ENCODE results near the gene TMEM92.

Gene TMEM92

GRCh38 chr17:50258647-50259476 is 15.4 kb upstream of the TMEM92 start:
- Mint-ChIP-seq H3K27ac (no peak overlapping the region), H3K4me1 (no peaks in the 10 kb centered on the region), H3K4me3 (no peak overlapping the region), H3K36me3 (no peaks in the 10 kb centered on the region), H3K9me3 (no peaks in the 10 kb centered on the region)
- DNase-seq (ENCODE audit: low spot score in 2 of 2) (no peak), ATAC-seq (no peak)

DNA sequence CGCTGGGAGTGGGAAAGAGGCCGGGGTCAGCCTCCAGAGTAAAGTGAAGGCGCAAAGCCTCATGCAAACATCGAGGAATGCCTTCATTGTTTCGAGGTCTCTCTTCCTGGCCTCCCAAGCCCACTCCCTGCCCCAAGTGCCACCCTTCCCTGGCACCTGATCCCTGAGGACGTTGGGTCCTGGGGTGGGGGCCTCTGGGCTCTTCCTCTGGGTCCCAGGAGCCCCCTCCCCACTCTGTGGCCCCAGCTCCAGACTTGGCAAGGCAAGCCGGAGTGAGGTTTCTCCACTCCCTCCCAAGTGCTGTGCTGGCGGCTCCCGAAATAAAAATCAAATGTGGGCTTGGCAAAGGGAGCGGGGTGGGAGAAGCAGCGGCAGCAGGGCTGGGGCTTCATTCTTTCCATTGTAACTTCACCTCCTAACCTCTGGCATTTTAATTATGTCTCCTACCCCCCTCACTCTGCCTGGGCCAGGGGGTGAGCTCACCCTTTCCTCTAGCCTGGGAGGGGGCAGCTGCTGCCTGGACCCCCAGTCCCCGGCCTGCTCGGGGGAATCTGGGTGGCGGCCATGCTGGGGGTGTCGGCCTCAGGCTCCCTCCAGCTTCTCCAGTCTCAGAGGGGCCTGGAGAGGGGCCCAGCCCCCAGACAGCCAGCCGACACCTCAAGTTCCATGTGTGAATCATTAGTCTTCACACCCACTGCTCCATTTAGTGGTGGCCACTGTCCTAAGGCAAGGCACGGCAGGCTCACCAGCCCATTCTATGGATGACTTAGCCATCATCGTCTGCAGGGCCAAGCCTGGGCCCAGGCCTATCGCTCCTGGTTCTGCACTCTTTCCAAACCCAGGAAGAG is 14.6 kb upstream of the TMEM92 start:
- Mint-ChIP-seq H3K4me3 (no peak overlapping the region), H3K9me3 (no peaks in the 10 kb centered on the region), H3K27ac (no peak overlapping the region), H3K4me1 (no peaks in the 10 kb centered on the region), H3K36me3 (no peaks in the 10 kb centered on the region)
- DNase-seq (ENCODE audit: low spot score in 2 of 2) (no peak), ATAC-seq (no peak)

GRCh38 chr17:50260501-50260911 is 13.8 kb upstream of the TMEM92 start:
- Mint-ChIP-seq H3K9me3 (no peaks in the 10 kb centered on the region), H3K36me3 (no peaks in the 10 kb centered on the region), H3K4me1 (no peaks in the 10 kb centered on the region), H3K27ac (no peak overlapping the region), H3K4me3 (no peak overlapping the region)
- no peak for ATAC-seq
- no peak for DNase-seq (ENCODE audit: low spot score in 2 of 2)

DNA sequence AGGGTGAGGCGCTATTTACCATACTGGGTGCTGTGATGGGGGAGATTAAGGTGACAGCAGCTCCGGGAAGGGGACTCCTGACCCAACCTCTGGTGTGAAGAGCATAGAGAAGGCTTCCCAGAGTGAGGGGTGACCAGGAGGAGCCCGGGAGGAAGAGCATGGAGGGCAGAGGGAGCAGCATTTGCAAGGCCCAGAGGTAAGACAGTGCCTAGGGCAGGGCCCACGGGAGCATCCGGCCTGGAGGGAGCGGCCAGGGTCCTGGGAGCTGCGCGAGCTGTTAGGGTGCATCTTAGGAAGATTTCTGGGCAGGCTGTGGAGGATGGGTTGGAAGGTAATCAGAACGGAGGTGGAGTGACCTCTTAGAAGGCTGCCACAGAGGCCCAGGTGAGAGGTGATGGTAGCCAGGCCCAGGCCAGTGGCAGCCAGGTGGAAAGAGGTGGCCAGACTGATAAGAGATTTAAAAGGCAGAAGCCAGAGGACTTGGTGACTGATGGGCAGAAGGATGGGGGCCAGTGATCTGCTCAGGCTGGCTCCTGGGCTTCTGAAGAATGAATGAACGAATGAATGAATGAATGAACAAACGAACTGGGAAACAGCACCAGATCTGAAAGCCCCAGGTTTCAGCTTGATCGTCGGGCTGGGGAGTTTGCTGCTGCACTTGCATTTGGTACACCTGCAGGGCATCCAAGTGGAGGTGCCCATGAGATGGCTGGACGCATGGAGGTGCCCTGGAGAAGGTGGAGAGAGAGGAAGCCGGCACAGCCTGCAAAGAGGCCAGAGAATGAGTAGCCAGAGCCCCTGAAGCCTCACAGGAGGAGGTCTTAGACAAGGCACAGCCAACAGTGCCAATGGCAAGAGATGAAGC is 13.0 kb upstream of the TMEM92 start:
- no peaks in the 10 kb centered on the region for H3K9me3 Mint-ChIP-seq
- no peaks in the 10 kb centered on the region for H3K4me1 Mint-ChIP-seq
- no peaks in the 10 kb centered on the region for H3K36me3 Mint-ChIP-seq
- no peak overlapping the region for H3K27ac Mint-ChIP-seq
- no peak for DNase-seq (ENCODE audit: low spot score in 2 of 2)
- no peak overlapping the region for H3K4me3 Mint-ChIP-seq
- no peak for ATAC-seq

DNA sequence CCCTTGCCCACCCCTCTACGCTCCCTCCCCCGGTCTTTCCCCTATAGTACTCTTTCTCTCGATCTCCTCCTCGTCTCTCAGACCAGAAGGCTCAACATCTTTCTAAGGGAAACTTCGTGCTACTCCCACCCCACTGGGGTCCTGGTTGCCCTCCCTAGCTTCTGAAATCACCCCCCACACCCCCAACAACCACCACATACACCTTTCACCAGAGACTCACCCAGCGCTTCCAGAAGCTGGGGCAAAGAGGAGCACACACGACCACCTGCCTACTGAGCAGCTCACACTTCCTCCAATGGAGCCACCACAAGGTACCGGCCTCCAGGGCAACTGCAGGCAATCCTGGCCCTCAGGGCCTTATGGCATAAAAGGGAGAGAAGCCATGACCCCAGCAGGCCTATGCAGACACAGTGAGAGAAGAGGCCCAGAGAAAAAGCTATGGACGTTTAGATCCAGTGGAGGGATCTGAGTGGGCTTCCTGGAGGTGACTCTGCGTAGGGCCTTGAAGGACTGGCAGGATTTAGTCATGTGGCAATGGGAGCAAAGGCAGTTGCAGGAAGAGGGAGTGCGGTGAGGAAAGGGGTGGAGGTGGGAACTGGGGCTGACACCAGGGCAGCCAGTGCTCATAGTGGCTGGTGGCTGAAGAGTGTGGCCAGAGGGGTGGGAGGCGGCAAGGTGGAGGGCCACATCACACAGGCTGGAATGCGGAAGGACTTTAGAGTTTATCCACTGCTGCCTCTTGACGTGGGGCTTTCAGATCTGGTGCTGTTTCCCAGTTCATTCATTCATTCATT is 12.1 kb upstream of the TMEM92 start:
- H3K4me1 Mint-ChIP-seq = no peaks in the 10 kb centered on the region
- no peak overlapping the region for H3K27ac Mint-ChIP-seq
- ATAC-seq (no peak), DNase-seq (ENCODE audit: low spot score in 2 of 2) (no peak)
- H3K36me3 Mint-ChIP-seq = no peaks in the 10 kb centered on the region
- no peak overlapping the region for H3K4me3 Mint-ChIP-seq
- no peaks in the 10 kb centered on the region for H3K9me3 Mint-ChIP-seq

DNA sequence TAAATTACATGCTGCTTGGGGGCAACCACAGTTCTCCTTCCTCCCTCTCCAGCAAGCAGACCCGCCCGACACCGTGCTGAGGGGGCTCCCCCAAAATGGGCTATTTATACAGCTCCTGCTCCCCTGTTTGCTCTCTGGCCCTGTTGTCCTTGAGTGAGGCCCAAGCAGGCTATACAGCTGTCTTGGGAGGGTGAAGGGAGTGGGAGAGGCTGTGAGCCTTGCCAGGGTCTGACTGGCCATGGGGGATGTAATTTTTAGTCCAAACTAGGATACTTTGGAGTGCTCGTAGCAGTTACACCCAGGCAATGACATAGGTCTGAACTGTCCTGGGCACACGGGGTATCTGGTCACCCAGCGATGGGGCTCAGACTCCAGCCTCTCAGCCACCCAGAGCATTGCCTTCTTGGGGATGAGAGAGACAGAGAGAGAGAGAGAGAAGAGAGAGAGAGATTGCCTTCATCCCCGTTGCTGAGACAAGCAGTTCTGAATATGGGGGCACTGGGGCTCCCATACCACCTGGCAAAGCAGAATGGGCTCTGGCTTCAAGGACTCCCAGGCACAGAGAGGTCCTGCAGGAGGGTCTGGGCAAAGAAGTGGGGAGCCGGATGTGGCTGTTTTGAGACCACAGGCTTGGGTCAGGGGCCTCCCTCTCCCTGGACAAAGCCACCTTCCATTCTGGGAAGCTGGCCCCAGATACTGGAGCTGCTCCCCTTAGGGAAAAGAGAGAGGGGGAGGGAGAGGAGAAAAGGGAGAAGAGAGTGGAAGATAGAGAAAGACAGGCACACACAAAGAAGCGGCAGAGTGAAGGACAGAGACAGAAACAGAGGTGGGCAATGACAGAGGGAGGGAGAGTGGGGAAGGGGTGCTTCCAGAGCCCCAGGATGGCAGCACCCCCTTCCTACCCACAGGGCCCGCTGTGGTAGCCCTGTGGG is 10.7 kb upstream of the TMEM92 start:
- Mint-ChIP-seq H3K36me3 (no peaks in the 10 kb centered on the region), H3K9me3 (no peaks in the 10 kb centered on the region), H3K4me3 (no peak overlapping the region), H3K4me1 (no peaks in the 10 kb centered on the region), H3K27ac (no peak overlapping the region)
- DNase-seq (ENCODE audit: low spot score in 2 of 2) (no peak), ATAC-seq (no peak)

- ATAC-seq (no peak), DNase-seq (ENCODE audit: low spot score in 2 of 2) (no peak)
- H3K27ac Mint-ChIP-seq = no peak overlapping the region
- H3K4me3 Mint-ChIP-seq = no peak overlapping the region
- H3K36me3 Mint-ChIP-seq = no peaks in the 10 kb centered on the region
- no peaks in the 10 kb centered on the region for H3K4me1 Mint-ChIP-seq
- H3K9me3 Mint-ChIP-seq = no peaks in the 10 kb centered on the region
Measured at GRCh38 chr17:50264263-50265113, 9.8 kb upstream of the TMEM92 start.

- no peak for ATAC-seq
- Mint-ChIP-seq H3K27ac (no peak overlapping the region), H3K4me3 (no peak overlapping the region), H3K36me3 (no peaks in the 10 kb centered on the region), H3K4me1 (no peaks in the 10 kb centered on the region), H3K9me3 (no peaks in the 10 kb centered on the region)
- no peak for DNase-seq (ENCODE audit: low spot score in 2 of 2)
Measured at GRCh38 chr17:50265212-50265611, 9.1 kb upstream of the TMEM92 start.

- H3K27ac Mint-ChIP-seq = no peak overlapping the region
- H3K4me3 Mint-ChIP-seq = no peak overlapping the region
- ATAC-seq = no peak
- H3K4me1 Mint-ChIP-seq = no peaks in the 10 kb centered on the region
- no peaks in the 10 kb centered on the region for H3K36me3 Mint-ChIP-seq
- H3K9me3 Mint-ChIP-seq = no peaks in the 10 kb centered on the region
- DNase-seq (ENCODE audit: low spot score in 2 of 2) = no peak
Measured at GRCh38 chr17:50265690-50266315, 8.5 kb upstream of the TMEM92 start.

DNA sequence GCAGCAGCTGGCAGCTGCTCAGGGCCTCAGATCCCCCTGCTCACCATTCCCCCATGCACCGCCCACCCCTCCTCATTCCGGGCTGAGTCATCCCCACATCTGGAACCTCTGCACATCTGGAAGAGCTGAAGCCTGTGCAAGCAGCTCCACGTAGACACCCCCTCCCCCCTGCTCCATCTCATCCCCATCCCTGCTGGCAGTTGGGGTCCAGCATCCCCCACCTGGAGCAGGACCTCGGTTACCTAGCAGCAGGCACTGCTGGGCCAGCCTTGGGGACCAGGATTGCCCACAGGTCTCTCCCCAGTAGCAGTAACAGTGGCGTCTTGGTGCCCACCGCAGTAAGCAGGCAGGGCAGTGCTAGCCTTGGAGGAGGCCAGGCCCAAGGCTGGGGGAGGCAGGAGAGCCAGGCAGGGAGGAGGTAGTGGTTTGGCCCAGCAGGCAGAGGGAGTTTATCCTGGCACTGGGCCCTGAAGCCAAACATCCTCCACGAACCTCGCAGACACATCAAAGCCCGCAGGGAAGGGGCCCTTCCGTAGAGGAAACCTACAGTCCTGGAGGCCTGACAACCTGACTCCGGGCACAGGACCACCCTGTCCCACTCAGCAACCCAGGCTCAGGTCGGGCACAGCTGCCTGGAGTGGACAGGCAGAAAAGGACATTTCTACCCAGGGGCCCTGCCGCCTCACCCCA is 7.7 kb upstream of the TMEM92 start:
- Mint-ChIP-seq H3K9me3 (no peaks in the 10 kb centered on the region), H3K4me1 (no peaks in the 10 kb centered on the region), H3K4me3 (no peak overlapping the region), H3K27ac (no peak overlapping the region), H3K36me3 (no peaks in the 10 kb centered on the region)
- no peak for DNase-seq (ENCODE audit: low spot score in 2 of 2)
- no peak for ATAC-seq

- no peak for DNase-seq (ENCODE audit: low spot score in 2 of 2)
- Mint-ChIP-seq H3K36me3 (no peaks in the 10 kb centered on the region), H3K4me1 (peaks cover under 1% of the 10 kb centered on the region), H3K27ac (no peak overlapping the region), H3K4me3 (no peak overlapping the region), H3K9me3 (no peaks in the 10 kb centered on the region)
- ATAC-seq = no peak
Measured at GRCh38 chr17:50267074-50267841, 7.0 kb upstream of the TMEM92 start.

DNA sequence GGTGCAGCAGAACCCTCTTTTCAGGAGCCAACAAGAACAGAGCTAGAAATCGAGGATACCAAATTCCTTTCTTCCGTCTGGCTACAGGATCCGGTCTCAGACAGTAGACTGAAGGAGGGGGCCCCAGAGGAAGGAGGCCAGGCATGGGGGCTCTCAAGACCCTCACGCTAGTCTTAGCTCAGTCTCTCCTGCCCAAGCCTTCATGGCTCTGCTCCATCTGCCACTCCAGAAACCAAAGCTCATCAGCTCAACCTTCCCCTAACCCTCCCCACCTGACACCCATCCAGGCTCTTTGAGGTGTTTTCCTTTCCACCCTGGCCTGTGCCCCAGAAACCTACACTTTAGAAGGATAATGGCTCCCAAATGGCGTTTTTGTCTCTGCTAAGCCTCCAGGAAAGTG is 6.2 kb upstream of the TMEM92 start:
- no peaks in the 10 kb centered on the region for H3K36me3 Mint-ChIP-seq
- DNase-seq (ENCODE audit: low spot score in 2 of 2) = no peak
- no peak for ATAC-seq
- no peak overlapping the region for H3K4me3 Mint-ChIP-seq
- peaks cover 9% of the 10 kb centered on the region for H3K4me1 Mint-ChIP-seq
- no peak overlapping the region for H3K27ac Mint-ChIP-seq
- H3K9me3 Mint-ChIP-seq = no peaks in the 10 kb centered on the region

All from stimulated activated effector memory CD8-positive, alpha-beta T cell treated with anti-CD3 and anti-CD28 coated beads, Interleukin-12 subunit alpha, Interleukin-12 subunit beta, amount 100 ng/mL, for 72 hours (primary cell).